HepG2 (cell line): ENCODE data around the gene SMARCB1. TPM values are rescaled to one million over a fixed set of nuclear protein-coding genes. Genes with fewer than 3 reads are reported as not detected.

Source experiments
- DMAP1 ChIP-seq: IDR thresholded peaks from 2 replicates; pipeline ENCODE4 v1.6.1; 2016
- HES4 ChIP-seq: sonication (generic); formaldehyde crosslinking; IDR thresholded peaks from 2 replicates; pipeline ENCODE4 v1.9.0; 2021; ENCODE audit warnings: mild to moderate bottlenecking, missing genetic modification reagents, borderline replicate concordance
- IRF1 ChIP-seq: sonication (generic); formaldehyde crosslinking; IDR thresholded peaks from 2 replicates; pipeline ENCODE4 v1.4.0; 2020; ENCODE audit warnings: low read depth, mild to moderate bottlenecking, missing genetic modification reagents
- MATR3 ChIP-seq: sonication (generic); formaldehyde crosslinking; IDR thresholded peaks from 2 replicates; pipeline ENCODE4 v1.4.0; 2020; ENCODE audit warnings: missing genetic modification reagents
- MED1 ChIP-seq: sonication (generic); formaldehyde crosslinking; IDR thresholded peaks from 2 replicates; pipeline ENCODE4 v1.4.0; 2020; ENCODE audit warnings: missing genetic modification reagents
- NFKB2 ChIP-seq: sonication (generic); formaldehyde crosslinking; IDR thresholded peaks from 2 replicates; pipeline ENCODE4 v1.4.0; 2020; ENCODE audit warnings: missing genetic modification reagents, borderline replicate concordance
- NONO ChIP-seq, 2 experiments: fragments of 450-650 bp in 1 of 2; sonication (generic) in 1 of 2; formaldehyde crosslinking in 1 of 2; IDR thresholded peaks in 1 of 2; conservative IDR thresholded peaks in 1 of 2; 2 replicates each; pipeline versions ENCODE4 v1.6.1 to v1.8.0; 2017 to 2022; ENCODE audit warnings: mild to moderate bottlenecking in 1 of 2, missing genetic modification reagents in 1 of 2, moderate library complexity in 1 of 2
- TMF1 ChIP-seq: sonication (generic); formaldehyde crosslinking; IDR thresholded peaks from 2 replicates; pipeline ENCODE4 v1.8.1; 2022; ENCODE audit warnings: low read depth, missing genetic modification reagents
- ZBTB26 ChIP-seq: IDR thresholded peaks from 2 replicates; pipeline ENCODE4 v1.6.1; 2016; ENCODE audit warnings: missing compliant biosample characterization, missing genetic modification reagents, borderline replicate concordance
- ZNF646 ChIP-seq: sonication (generic); formaldehyde crosslinking; IDR thresholded peaks from 2 replicates; pipeline ENCODE4 v1.9.0; 2021; ENCODE audit warnings: mild to moderate bottlenecking, missing genetic modification reagents
- polyA plus RNA-seq, 8 experiments: library from polyadenylated mRNA; depleted of rRNA in 3 of 8; stranded (reverse) in 7 of 8; unstranded in 1 of 8; fragments of >200 nt; fragmentation: Illumina TruSeq in 4 of 8; extraction: Trizol in 4 of 8; gene quantifications; 2 replicates each; pipeline versions ENCODE4 v1.2.1 to v1.2.3, GENCODE V29; 2011 to 2016; ENCODE audit warnings: low read depth in 4 of 8, missing spikeins in 1 of 8, mixed read lengths in 1 of 8; ENCODE audit not compliant: insufficient read depth in 1 of 8
- total RNA-seq, 5 experiments: library from RNA; depleted of rRNA; stranded (reverse); fragments of >200 nt; fragmentation: Illumina TruSeq; extraction: Trizol; gene quantifications; 2 replicates each; pipeline ENCODE4 v1.2.3, GENCODE V29; 2016; ENCODE audit warnings: low read depth in 1 of 5
- TF ChIP-seq, protein P1 (sequence below): IDR thresholded peaks from 2 replicates; pipeline ENCODE4 v1.6.1; 2012; ENCODE audit warnings: low read length, improper control_type of control experiment

The SMARCB1 gene
- total and polyA plus RNA-seq, 2 of the 13 experiments (the other 11 are each of a cell fraction or from before 2014, with no cell fraction given), result 74.0 to 166 TPM

- TF ChIP-seq ZBTB26 (no peak), NFKB2 (no peak), MATR3 (CRISPR knock-in tag) (no peak), MED1 (CRISPR knock-in tag) (no peak), TMF1 (CRISPR knock-in tag) (no peak), HES4 (CRISPR knock-in tag) (no peak), DMAP1 (CRISPR knock-in tag) (no peak), ZNF646 (CRISPR knock-in tag) (no peak), NONO (IDR thresholded peaks at IDR 0.05) (no peak), NONO (CRISPR knock-in tag; conservative IDR thresholded peaks at IDR 0.05) (no peak), IRF1 (CRISPR knock-in tag) (no peak)
- TF ChIP-seq, protein P1, sequence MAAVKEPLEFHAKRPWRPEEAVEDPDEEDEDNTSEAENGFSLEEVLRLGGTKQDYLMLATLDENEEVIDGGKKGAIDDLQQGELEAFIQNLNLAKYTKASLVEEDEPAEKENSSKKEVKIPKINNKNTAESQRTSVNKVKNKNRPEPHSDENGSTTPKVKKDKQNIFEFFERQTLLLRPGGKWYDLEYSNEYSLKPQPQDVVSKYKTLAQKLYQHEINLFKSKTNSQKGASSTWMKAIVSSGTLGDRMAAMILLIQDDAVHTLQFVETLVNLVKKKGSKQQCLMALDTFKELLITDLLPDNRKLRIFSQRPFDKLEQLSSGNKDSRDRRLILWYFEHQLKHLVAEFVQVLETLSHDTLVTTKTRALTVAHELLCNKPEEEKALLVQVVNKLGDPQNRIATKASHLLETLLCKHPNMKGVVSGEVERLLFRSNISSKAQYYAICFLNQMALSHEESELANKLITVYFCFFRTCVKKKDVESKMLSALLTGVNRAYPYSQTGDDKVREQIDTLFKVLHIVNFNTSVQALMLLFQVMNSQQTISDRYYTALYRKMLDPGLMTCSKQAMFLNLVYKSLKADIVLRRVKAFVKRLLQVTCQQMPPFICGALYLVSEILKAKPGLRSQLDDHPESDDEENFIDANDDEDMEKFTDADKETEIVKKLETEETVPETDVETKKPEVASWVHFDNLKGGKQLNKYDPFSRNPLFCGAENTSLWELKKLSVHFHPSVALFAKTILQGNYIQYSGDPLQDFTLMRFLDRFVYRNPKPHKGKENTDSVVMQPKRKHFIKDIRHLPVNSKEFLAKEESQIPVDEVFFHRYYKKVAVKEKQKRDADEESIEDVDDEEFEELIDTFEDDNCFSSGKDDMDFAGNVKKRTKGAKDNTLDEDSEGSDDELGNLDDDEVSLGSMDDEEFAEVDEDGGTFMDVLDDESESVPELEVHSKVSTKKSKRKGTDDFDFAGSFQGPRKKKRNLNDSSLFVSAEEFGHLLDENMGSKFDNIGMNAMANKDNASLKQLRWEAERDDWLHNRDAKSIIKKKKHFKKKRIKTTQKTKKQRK, result no peak
Measured at GRCh38 chr22:23834406-23834792, 47.6 kb downstream of the SMARCB1 start (continued).
